Mucosa of descending colon (tissue), 3 donors: ENCODE data around the gene UNC5B. TPM values are rescaled to one million over a fixed set of nuclear protein-coding genes. Genes with fewer than 3 reads are reported as not detected.

Experiments
- ATAC-seq: fragments of 200-7000 bp; cut with Tn5 transposase; one replicate; pipeline ENCODE4 v1.9.1; 2020; ENCODE audit warnings: mild to moderate bottlenecking, moderate library complexity
- DNase-seq, 3 donors: peaks; one replicate each; pipeline ENCODE4 v3.0.0-alpha.2; 2020
- H3K36me3 ChIP-seq: fragments of 200-600 bp; one replicate; pipeline ENCODE4 v1.8.0; 2021; ENCODE audit warnings: low read depth, mild to moderate bottlenecking
- H3K4me1 ChIP-seq: fragments of 200-600 bp; one replicate; pipeline ENCODE4 v1.8.0; 2021; ENCODE audit warnings: low read depth, mild to moderate bottlenecking
- H3K4me3 ChIP-seq: fragments of 200-600 bp; one replicate; pipeline ENCODE4 v1.8.0; 2021; ENCODE audit warnings: mild to moderate bottlenecking
- H3K9me3 ChIP-seq: fragments of 200-600 bp; one replicate; pipeline ENCODE4 v1.8.0; 2021; ENCODE audit warnings: mild to moderate bottlenecking
- intact Hi-C, 2 donors: fragments of 100-400 bp; cut with DNase I in 1 of 2; cut with micrococcal nuclease in 1 of 2; formaldehyde crosslinking; loops; one replicate each; pipeline versions ENCODE4 v1.11.0 to v1.11.1; 2022; cut with DNase I, micrococcal nuclease
- total RNA-seq, 3 donors: library from RNA; stranded (reverse); fragmentation: NEBNext Ultra II Directional in 2 of 3; extraction: Animal tissue kit (Norgen Biotek cat#: 25700) in 2 of 3; gene quantifications; one replicate each; pipeline versions ENCODE4 v1.2.1 to v1.2.4, GENCODE V29; 2021 to 2023
- TF ChIP-seq, protein P1 (sequence below): fragments of 200-600 bp; IDR thresholded peaks from one replicate; pipeline ENCODE4 v1.8.0; 2022; ENCODE audit warnings: antibody characterized with exemption, mild to moderate bottlenecking
- donor health status: DM: no; HTN: no; CAD: no; lungs with moderate emphysema.
- donor health status: DM: no; HTN: no; CAD: no.
- donor health status: DM: no; HTN: yes; CAD: no.

Gene UNC5B
- total RNA-seq, 3 donors from 2014 or later, result 11.0 to 17.4 (median 11.4) TPM

DNA sequence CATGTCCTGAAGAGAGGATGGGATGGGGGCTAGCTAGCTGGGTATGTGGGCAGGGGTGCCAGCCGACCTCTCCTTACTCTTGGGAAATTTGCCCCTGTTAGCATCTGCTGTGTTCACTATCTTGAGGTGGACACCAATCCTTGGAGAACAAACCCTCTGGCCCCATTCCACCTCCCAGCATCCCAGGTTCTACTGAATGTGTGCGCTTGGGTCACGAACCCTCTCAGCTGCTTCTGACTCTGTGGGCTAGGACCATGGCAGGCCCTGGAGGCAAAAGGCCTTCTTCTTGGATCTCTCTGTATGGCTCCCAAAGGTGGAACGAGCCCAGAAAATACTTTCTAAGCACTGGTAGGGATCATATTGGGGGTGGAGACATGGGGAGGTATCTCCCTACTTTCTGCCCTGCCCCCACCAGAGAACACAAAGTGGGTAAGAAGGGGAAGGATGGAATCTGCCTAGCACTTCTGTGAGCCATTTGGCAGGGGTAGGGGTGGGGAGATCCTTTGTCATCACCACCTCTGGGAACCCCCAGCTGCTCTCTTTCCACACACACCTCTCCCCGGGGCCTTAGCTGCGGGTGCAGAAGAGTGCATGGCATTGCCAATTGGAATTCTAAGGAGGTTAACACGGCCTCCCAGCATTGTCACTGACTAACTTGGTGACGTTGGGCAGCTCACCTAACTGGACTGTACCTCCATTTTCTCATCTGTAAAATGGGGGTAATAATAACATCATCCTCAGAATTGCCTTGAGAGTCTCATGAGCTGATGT is 7.7 kb downstream of the UNC5B start:
- DNase-seq (no peak), ATAC-seq (no peak)
- Histone ChIP-seq H3K9me3 (no peaks in the 10 kb centered on the region), H3K4me3 (no peak overlapping the region), H3K36me3 (no peaks in the 10 kb centered on the region), H3K4me1 (peaks cover 5% of the 10 kb centered on the region)
- TF ChIP-seq, protein P1, sequence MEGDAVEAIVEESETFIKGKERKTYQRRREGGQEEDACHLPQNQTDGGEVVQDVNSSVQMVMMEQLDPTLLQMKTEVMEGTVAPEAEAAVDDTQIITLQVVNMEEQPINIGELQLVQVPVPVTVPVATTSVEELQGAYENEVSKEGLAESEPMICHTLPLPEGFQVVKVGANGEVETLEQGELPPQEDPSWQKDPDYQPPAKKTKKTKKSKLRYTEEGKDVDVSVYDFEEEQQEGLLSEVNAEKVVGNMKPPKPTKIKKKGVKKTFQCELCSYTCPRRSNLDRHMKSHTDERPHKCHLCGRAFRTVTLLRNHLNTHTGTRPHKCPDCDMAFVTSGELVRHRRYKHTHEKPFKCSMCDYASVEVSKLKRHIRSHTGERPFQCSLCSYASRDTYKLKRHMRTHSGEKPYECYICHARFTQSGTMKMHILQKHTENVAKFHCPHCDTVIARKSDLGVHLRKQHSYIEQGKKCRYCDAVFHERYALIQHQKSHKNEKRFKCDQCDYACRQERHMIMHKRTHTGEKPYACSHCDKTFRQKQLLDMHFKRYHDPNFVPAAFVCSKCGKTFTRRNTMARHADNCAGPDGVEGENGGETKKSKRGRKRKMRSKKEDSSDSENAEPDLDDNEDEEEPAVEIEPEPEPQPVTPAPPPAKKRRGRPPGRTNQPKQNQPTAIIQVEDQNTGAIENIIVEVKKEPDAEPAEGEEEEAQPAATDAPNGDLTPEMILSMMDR, result no peak
- intact Hi-C loops, result loop anchor here in 1 of 2 donors (10.0 kb wide), 1 partner anchor 55 kb away; no protein-coding TSS in a partner anchor

DNA sequence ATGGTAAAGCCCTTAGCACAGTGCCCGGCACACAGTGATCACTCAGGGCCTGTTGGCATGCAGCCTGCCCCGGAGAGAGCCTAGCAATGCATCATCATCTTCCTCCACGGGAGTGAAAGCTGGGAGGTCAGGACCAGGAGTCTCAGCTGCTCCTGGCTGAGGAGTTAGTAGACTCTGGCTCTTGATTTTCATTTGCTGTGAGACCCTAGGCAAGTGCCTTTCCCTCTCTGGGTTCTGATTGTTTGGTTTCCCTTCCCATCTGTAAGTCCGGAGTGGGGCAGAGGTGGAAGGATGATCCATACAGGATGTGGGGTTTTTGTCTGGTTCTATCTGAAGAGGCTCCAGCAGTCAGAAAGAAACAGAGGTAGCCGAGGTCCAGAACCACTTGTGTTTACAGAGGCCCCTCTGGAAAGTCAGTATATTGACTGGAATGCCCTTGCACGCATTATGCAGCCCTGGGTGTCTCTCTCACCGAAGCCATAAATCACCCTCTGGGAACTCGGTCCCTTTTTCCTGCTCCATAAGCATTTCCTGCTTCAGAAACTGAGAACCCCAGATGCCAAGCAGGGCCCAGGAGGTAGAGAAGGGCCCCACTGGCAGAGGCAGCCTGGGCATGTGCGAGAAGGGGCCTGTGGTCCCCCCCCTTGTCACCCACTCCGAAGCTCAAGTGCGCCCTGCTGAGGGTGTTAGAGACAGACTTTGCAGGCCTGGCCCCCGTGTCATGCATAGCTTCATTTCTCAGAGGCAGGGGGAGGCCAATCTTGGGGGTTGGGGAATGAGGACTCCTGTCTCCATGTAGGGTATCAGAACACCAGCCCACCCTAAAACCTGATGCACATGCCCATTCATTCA is 8.5 kb downstream of the UNC5B start:
- Histone ChIP-seq H3K36me3 (no peaks in the 10 kb centered on the region), H3K4me3 (no peak overlapping the region), H3K9me3 (no peaks in the 10 kb centered on the region), H3K4me1 (peaks cover 5% of the 10 kb centered on the region)
- DNase-seq (no peak), ATAC-seq (no peak)
- intact Hi-C loops, result no loop called here
- TF ChIP-seq, protein P1, result no peak

DNA sequence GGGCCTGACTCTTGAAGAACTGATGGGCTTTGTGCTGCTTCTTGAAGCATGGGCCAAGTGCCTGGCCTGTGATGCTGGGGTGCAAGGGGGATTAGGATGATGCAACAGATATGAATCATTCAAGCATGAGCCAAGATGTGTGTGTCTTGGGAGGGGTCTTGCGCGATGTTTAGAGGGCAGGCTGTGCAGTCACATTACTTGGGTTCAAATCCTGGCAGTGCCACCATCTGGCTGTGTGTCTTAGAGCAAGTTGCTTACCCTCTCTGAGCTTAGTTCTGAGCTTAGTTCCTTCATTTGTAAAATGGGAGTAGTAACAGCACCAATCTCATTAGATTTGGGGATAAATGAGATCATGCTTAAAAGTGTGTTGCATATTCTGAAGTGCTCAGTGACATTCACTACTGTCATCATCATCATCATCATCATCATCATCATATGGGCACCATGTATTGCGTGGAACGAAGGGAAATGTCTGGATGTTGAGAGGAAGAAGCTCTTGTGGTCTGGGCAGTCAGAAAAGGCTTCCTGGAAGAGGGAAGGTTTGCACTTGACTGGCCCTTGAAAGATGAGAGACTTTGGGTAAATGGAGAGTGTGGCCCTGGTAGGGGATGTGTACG is 9.3 kb downstream of the UNC5B start:
- intact Hi-C loops, result no loop called here
- no peak for DNase-seq

DNA sequence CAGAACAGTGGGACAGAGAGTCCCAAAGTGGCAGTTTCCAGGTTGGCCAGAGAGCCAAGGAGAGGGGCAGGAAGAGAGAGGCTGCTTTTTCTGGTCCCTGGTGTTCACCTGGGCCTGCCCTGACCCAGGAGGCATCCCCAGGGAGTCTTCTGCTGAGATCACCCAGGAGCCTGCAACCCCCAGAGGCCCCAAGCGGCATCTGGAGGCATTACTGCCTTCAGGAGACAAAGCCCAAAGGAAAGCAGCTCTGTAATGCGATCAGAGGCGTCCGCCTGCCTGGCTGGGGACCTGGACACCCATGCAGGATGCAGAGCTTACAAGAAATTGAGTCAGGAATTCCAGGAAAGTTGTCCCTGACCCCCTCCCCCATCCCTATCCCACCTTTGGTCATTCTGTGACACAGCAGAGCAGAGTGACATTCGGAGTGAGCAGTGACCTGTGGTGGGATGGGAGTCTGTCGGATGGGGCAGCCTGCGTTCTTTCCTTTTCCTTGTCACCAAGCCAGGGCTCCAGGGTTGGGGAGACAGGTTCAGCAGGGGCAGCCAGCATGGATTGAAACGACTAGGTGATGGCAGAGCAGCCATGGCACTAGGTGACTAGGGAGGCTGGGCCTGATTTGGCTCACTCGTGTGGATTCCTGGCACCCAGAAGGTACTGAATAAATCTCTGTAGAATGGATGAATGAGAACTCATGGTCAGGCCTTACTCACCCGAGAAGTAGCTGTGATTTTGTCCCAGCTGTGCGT is 10.4 kb downstream of the UNC5B start:
- H3K4me3 ChIP-seq, result no peak overlapping the region
- intact Hi-C loops, result no loop called here
- TF ChIP-seq, protein P1, result no peak
- no peaks in the 10 kb centered on the region for H3K36me3 ChIP-seq
- H3K4me1 ChIP-seq, result peaks cover 5% of the 10 kb centered on the region
- H3K9me3 ChIP-seq, result no peaks in the 10 kb centered on the region
- DNase-seq, result no peak
- no peak for ATAC-seq

More for the DNA sequence above, 9.3 kb downstream of the UNC5B start:
- TF ChIP-seq, protein P1, result no peak
- no peaks in the 10 kb centered on the region for H3K9me3 ChIP-seq
- no peak for ATAC-seq
- peaks cover 5% of the 10 kb centered on the region for H3K4me1 ChIP-seq
- no peaks in the 10 kb centered on the region for H3K36me3 ChIP-seq
- H3K4me3 ChIP-seq, result no peak overlapping the region
